ENCODE data around the gene UPF2. TPM values are rescaled to one million over a fixed set of nuclear protein-coding genes. Genes with fewer than 3 reads are reported as not detected.

Gene UPF2
- polyA plus RNA-seq, 1 donor (not counting 4 experiments of a cell fraction or from before 2014, with no cell fraction given), result 20.3 TPM

- dilution Hi-C loops (cut with MboI; ENCODE audit: extremely low pct_ligation_motif_present, low sequenced_read_pairs), result no loop called here
These were observed 133.0 kb downstream of the UPF2 start for GRCh38 chr10:11909618-11910017.

GRCh38 chr10:11908991-11909390, 133.6 kb downstream of the UPF2 start:
- Histone ChIP-seq H3K27ac (ENCODE audit: control insufficient read depth, insufficient read depth, low read length) (no peak overlapping the region), H3K4me3 (ENCODE audit: control insufficient read depth in 2 of 3, extremely low read depth in 1 of 3, insufficient read depth in 2 of 3, low read depth in 1 of 3, low read length in 3 of 3) (no peak overlapping the region), H3K36me3 (ENCODE audit: control insufficient read depth in 2 of 2, extremely low read depth in 1 of 2, insufficient read depth in 2 of 2, low read length in 2 of 2) (no peaks in the 10 kb centered on the region), H3K79me2 (ENCODE audit: control insufficient read depth, insufficient read depth, low read length) (no peaks in the 10 kb centered on the region), H3K4me2 (ENCODE audit: control insufficient read depth, extremely low read depth, insufficient read depth, low read depth, low read length) (no peak overlapping the region), H3K9me1 (ENCODE audit: control insufficient read depth, extremely low read depth, insufficient read depth, low read length) (no peaks in the 10 kb centered on the region), H3K9ac (ENCODE audit: control insufficient read depth, extremely low read depth, insufficient read depth, low read length) (no peak overlapping the region), H3K4me1 (ENCODE audit: control insufficient read depth, extremely low read depth, insufficient read depth, low read length) (no peaks in the 10 kb centered on the region), H4K20me1 (ENCODE audit: control insufficient read depth, extremely low read depth, insufficient read depth, low read length) (no peaks in the 10 kb centered on the region), H3K27me3 (ENCODE audit: control insufficient read depth, extremely low read depth, insufficient read depth, low read length) (no peaks in the 10 kb centered on the region), H3K9me3 (ENCODE audit: control insufficient read depth, low read depth, low read length) (no peaks in the 10 kb centered on the region), H2AFZ (ENCODE audit: control insufficient read depth, low read length) (no peak overlapping the region)
- no peak for FAIRE-seq
- dilution Hi-C loops (cut with MboI; ENCODE audit: extremely low pct_ligation_motif_present, low sequenced_read_pairs), result no loop called here
- no peak for DNase-seq (ENCODE audit: low read depth, low spot score)
- no peak for TF ChIP-seq CTCF (optimal IDR thresholded peaks at IDR 0.05 in 1 of 3, IDR thresholded peaks at IDR 0.05 in 1 of 3, conservative IDR thresholded peaks at IDR 0.05 in 1 of 3; ENCODE audit: extremely low read depth in 1 of 3, insufficient read depth in 2 of 3, low read length in 3 of 3)
- no peak for TF ChIP-seq EZH2 (IDR thresholded peaks at IDR 0.05; ENCODE audit: low read length)

More at GRCh38 chr10:11909618-11910017, 133.0 kb downstream of the UPF2 start:
- Histone ChIP-seq H3K36me3 (ENCODE audit: control insufficient read depth in 2 of 2, extremely low read depth in 1 of 2, insufficient read depth in 2 of 2, low read length in 2 of 2) (no peaks in the 10 kb centered on the region), H3K27me3 (ENCODE audit: control insufficient read depth, extremely low read depth, insufficient read depth, low read length) (no peaks in the 10 kb centered on the region), H3K4me2 (ENCODE audit: control insufficient read depth, extremely low read depth, insufficient read depth, low read depth, low read length) (no peak overlapping the region), H4K20me1 (ENCODE audit: control insufficient read depth, extremely low read depth, insufficient read depth, low read length) (no peaks in the 10 kb centered on the region), H3K4me1 (ENCODE audit: control insufficient read depth, extremely low read depth, insufficient read depth, low read length) (no peaks in the 10 kb centered on the region), H3K9me3 (ENCODE audit: control insufficient read depth, low read depth, low read length) (no peaks in the 10 kb centered on the region), H2AFZ (ENCODE audit: control insufficient read depth, low read length) (no peak overlapping the region), H3K27ac (ENCODE audit: control insufficient read depth, insufficient read depth, low read length) (no peak overlapping the region), H3K9ac (ENCODE audit: control insufficient read depth, extremely low read depth, insufficient read depth, low read length) (no peak overlapping the region), H3K9me1 (ENCODE audit: control insufficient read depth, extremely low read depth, insufficient read depth, low read length) (no peaks in the 10 kb centered on the region), H3K4me3 (ENCODE audit: control insufficient read depth in 2 of 3, extremely low read depth in 1 of 3, insufficient read depth in 2 of 3, low read depth in 1 of 3, low read length in 3 of 3) (no peak overlapping the region), H3K79me2 (ENCODE audit: control insufficient read depth, insufficient read depth, low read length) (no peaks in the 10 kb centered on the region)
- no peak for TF ChIP-seq CTCF (optimal IDR thresholded peaks at IDR 0.05 in 1 of 3, IDR thresholded peaks at IDR 0.05 in 1 of 3, conservative IDR thresholded peaks at IDR 0.05 in 1 of 3; ENCODE audit: extremely low read depth in 1 of 3, insufficient read depth in 2 of 3, low read length in 3 of 3)
- TF ChIP-seq EZH2 (IDR thresholded peaks at IDR 0.05; ENCODE audit: low read length), result no peak
- FAIRE-seq, result no peak
- DNase-seq (ENCODE audit: low read depth, low spot score), result no peak
